GM19240 (cell line): ENCODE measurements around the gene VPS13A.
"Not testable (repeated sequence)": the region's sequence is repeated elsewhere in the genome, so short reads cannot be mapped to it uniquely, and the experiment has no call there.

Experiments
- DNase-seq: peaks from one replicate; pipeline ENCODE4 v3.0.0; 2011; ENCODE audit warnings: low spot score; ENCODE audit not compliant: insufficient read length

Gene VPS13A

GRCh38 chr9:77304543-77304942 lies 127.2 kb downstream of the VPS13A start:
- DNase-seq = no peak

- no peak for DNase-seq
Observed at GRCh38 chr9:77305622-77306400, 128.5 kb downstream of the VPS13A start.

- DNase-seq = no peak
Observed at GRCh38 chr9:77307166-77307565, 129.8 kb downstream of the VPS13A start.

- DNase-seq = no peak
Observed at GRCh38 chr9:77316058-77316457, 138.7 kb downstream of the VPS13A start.

GRCh38 chr9:77325058-77325457 lies 147.7 kb downstream of the VPS13A start:
- DNase-seq = no peak

- no peak for DNase-seq
Observed at GRCh38 chr9:77328102-77328501, 150.8 kb downstream of the VPS13A start.

DNA sequence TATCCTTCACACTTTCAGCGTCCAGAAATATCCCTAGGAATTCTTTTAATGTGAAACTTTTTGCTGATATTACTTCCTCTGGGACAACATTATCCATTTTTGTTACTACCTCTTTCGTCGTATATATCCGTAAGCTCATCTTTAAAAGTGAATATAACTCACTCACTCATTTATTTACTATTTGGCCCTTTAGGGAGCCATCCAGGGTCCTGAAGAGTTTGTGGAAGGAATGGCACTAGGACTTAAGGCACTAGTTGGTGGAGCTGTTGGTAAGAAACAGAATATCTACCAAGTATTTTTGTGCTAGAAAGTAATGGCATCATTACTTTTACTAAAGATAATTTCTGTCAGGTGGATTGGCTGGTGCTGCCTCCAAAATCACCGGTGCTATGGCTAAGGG lies 192.7 kb downstream of the VPS13A start:
- no peak for DNase-seq

GRCh38 chr9:77374266-77374665 lies 196.9 kb downstream of the VPS13A start:
- DNase-seq = no peak

DNA sequence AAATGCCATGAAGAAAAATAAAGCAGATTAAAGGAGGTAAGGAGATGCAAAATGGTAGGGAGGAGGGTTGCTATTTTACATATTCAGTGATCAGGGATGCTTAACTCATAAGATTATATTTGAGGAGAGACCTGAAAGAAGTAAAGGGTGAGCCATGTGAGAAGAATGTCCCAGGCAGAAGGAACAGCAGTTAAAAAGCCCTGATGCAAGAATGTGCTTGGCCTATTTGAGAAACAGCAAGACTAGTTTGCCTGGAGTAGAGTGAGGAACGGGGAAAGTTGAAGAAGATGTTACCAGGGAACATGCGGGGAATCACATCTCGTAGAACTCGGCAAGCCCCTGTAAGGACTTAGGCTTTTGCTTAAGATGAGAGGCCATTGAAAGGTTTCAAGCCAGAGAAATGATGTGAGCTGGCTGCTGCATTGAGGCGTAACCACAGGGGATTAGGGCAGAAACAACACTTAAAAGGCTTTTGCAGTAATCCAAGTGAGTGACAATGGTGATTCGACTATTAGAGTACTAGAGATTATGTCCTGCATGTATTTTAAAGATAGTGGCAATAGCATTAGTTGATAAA lies 198.7 kb downstream of the VPS13A start:
- no peak for DNase-seq

DNA sequence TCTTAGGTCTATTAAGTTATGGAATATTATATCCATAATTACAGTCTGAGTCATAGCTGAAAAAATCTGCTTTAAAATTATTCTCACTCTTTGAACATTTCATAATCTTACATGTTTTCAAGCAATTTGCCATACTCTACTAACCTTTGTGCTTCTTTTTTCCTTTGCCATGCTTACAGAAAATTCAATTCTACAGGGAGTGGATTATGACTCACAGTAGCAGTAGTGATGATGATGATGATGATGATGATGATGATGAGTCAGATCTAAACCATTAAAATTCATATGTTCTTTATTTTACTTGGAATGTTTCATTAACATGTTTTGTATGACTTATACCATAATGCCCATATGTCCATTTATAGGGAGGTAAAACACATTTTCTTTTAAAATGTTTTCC lies 207.1 kb downstream of the VPS13A start:
- no peak for DNase-seq

DNA sequence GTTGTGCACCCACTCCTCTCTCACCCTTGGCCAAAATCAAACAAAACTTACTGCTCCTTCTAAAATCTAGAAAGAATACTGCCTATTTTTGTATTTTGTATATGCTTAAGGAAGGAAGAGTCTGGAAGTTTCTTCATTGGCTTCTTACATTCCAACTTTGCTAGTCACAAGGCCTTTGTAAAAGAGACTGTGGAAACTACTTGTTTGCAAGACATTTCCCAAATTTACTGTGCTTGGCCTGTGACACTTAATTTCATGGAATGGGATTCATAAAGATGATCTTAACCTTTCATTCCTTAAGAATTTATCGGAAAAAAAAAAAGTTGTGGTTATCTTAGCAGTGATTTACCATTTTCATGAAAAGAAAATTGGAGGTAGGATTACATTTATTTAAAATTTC lies 208.9 kb downstream of the VPS13A start:
- no peak for DNase-seq

- no peak for DNase-seq
Observed at GRCh38 chr9:77391834-77392233, 214.5 kb downstream of the VPS13A start.

DNA sequence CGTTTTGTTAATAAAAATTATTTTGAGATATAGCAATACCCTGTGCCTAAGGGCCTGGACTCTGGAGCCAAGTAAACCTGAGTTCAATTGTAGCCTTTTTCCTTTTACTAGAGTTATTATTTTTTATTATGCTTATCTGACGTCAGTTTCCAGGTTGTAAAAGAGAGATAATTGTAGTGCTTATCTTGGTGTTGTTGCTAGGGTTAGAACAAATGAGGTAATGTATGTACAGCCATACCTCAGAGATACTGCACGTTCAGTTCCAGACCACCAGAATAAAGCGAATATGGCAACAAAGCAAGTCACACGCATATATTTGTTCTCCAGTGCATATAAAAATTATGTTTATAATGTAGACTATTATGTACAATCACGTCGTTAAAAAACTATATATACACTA lies 215.0 kb downstream of the VPS13A start:
- DNase-seq = no peak

DNA sequence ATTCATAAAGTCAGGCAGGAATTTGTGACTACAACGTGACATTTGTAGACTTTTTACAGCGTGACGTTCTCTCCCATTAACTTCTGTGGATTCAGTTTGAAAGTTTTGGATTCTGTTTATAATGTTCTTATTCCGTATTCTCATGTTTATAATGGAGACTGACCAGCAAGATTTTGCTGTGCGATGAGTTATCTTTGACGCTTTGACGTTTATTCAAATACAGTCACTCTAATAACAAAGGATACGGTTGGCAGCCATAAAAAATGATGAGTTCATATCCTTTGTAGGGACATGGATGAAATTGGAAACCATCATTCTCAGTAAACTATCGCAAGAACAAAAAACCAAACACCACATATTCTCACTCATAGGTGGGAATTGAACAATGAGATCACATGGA lies 221.2 kb downstream of the VPS13A start:
- DNase-seq = not testable (repeated sequence)

GRCh38 chr9:77399964-77400363 lies 222.6 kb downstream of the VPS13A start:
- DNase-seq = no peak

GRCh38 chr9:77402286-77402685 lies 225.0 kb downstream of the VPS13A start:
- no peak for DNase-seq

- no peak for DNase-seq
Observed at GRCh38 chr9:77403239-77403638, 225.9 kb downstream of the VPS13A start.

DNA sequence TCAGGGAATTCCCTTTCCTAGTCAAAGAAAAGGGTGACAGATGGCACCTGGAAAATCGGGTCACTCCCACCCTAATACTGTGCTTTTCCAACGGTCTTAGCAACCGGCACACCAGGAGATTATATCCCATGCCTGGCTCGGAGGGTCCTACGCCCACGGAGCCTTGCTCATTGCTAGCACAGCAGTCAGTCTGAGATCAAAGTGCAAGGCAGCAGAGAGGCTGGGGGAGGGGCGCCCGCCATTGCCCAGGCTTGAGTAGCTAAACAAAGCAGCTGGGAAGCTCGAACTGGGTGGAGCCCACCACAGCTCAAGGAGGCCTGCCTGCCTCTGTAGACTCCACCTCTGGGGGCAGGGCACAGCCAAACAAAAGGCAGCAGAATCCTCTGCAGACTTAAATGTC lies 231.2 kb downstream of the VPS13A start:
- not testable (repeated sequence) for DNase-seq

GRCh38 chr9:77417566-77417965 lies 240.2 kb downstream of the VPS13A start:
- no peak for DNase-seq

- DNase-seq = no peak
Observed at GRCh38 chr9:77418226-77418625, 240.9 kb downstream of the VPS13A start.

DNA sequence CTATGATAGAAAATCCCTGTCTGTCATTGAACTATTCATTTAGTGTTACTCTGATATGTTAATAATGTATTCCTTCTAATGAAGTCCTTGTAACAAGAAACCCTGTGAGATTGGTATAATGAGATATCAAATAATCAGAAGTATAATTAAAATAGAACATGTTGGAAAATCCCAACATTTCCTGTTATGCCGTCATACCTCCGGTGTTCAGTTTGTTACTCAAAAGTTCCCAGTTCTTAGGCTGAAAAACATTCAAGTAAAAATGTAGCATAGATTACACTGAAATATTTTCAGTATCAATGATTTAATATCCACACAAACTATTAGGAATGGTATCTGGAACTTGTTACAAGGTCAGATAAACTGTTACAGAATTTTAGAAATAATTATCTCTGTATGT lies 243.3 kb downstream of the VPS13A start:
- DNase-seq = no peak

GRCh38 chr9:77421506-77422265 lies 244.4 kb downstream of the VPS13A start:
- DNase-seq = no peak
